Neural cell (in vitro differentiated cells): Measurements from ENCODE around the gene MCOLN1.

ENCODE experiments used
- CTCF ChIP-seq: fragments of 450-650 bp; IDR thresholded peaks from 2 replicates; pipeline ENCODE4 v1.5.1; 2014; ENCODE audit warnings: antibody characterized with exemption, mild to moderate bottlenecking, moderate library complexity; ENCODE audit not compliant: poor library complexity, severe bottlenecking
- EZH2 ChIP-seq: fragments of 200-600, 300-800 bp; shearing (Covaris generic), sonication (generic); IDR thresholded peaks from 2 replicates; pipeline ENCODE4 v1.6.1; 2014; ENCODE audit warnings: antibody characterized with exemption, low read length, borderline replicate concordance, mild to moderate bottlenecking; ENCODE audit not compliant: insufficient read depth, poor library complexity, severe bottlenecking
- REST ChIP-seq: IDR thresholded peaks from 2 replicates; pipeline ENCODE4 v1.6.1; 2012; ENCODE audit warnings: borderline replicate concordance

GRCh38 chr19:7526059-7526929, 3.9 kb downstream of the MCOLN1 start:
- TF ChIP-seq REST (no peak), CTCF (no peak), EZH2 (no peak)
